Measurements from ENCODE around the gene GPR55.

GPR55 gene

GRCh38 chr2:230865766-230866755, 59.0 kb downstream of the GPR55 start:
- DNase-seq = peak; percentile 45

GRCh38 chr2:230865307-230865765, 59.7 kb downstream of the GPR55 start:
- DNase-seq = peak; percentile 12

GRCh38 chr2:230864605-230865306, 60.3 kb downstream of the GPR55 start, which contains the start of gene ITM2C:
Gene ITM2C (plus strand): TSS chr2:230864942. CDS start chr2:230865026, 84 bp downstream.
- DNase-seq = peak; percentile 75

GRCh38 chr2:230864122-230864604, 60.9 kb downstream of the GPR55 start:
- DNase-seq = no peak

- no peak for DNase-seq
Observed at GRCh38 chr2:230863442-230864121, 61.5 kb downstream of the GPR55 start.

GRCh38 chr2:230863031-230863430, 62.0 kb downstream of the GPR55 start:
- DNase-seq = no peak

- no peak for DNase-seq
Observed at GRCh38 chr2:230862292-230862691, 62.8 kb downstream of the GPR55 start.

GRCh38 chr2:230861552-230862255, 63.3 kb downstream of the GPR55 start:
- DNase-seq = no peak
